Neural progenitor cell (in vitro differentiated cells): ENCODE data around the gene GP1BB.

Experiments
- CTCF ChIP-seq: fragments of 200-600 bp; sonication (generic); IDR thresholded peaks from 2 replicates; pipeline ENCODE4 v1.5.1; 2017; ENCODE audit warnings: antibody characterized with exemption, mild to moderate bottlenecking
- EZH2 ChIP-seq: fragments of 200-600 bp; sonication (generic); IDR thresholded peaks from 2 replicates; pipeline ENCODE4 v1.6.1; 2017; ENCODE audit warnings: antibody characterized with exemption, mild to moderate bottlenecking, moderate library complexity
- EZH2phosphoT487 ChIP-seq: fragments of 200-600 bp; sonication (generic); IDR thresholded peaks from 2 replicates; pipeline ENCODE4 v1.6.1; 2017; ENCODE audit warnings: antibody characterized with exemption

- no peak for TF ChIP-seq CTCF
- TF ChIP-seq EZH2, result no peak
- no peak for TF ChIP-seq EZH2phosphoT487
Measured at GRCh38 chr22:19708321-19709011, 14.9 kb upstream of the GP1BB start.
